Measurements from ENCODE around the gene TLCD3A. TPM values are rescaled to one million over a fixed set of nuclear protein-coding genes. Genes with fewer than 3 reads are reported as not detected.

The TLCD3A gene
- total RNA-seq, 2 donors from 2014 or later, result 0.85 to 1.8 TPM

DNA sequence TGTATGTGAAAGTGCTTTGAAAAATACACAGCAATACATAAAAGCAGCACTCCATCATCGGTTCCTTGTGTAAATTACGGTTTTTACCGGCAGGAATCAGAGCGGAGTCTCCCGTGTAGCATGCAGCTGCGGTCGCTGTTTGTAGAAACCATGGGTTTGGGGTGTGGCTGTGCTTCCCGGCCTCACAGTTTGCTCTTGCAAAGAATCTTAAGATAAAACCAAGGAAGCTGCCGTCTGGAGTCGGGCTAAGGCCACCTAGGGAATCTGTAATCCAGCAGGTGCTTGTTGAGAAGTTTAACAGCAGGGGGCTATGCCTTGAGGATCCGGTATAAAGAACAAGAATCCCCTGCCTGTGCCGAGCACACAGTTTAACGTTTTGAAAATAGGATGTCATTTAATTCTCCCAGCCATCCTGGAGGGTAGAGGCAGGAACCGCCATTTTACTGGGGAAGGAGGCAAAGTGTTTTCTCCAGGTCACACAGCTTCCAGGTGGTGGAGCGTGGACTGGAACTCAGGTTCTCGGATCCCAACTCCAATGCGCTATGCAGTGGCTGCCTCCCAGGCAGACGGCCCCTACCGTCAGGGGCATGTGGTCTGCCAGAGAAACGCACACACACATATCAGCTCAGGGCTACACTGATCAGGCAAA is 6.0 kb upstream of the TLCD3A start:
- H3K9me3 ChIP-seq (ENCODE audit: control insufficient read depth, low read length, poor library complexity, severe bottlenecking), result no peaks in the 10 kb centered on the region
- Mint-ChIP-seq H3K27ac (no peak overlapping the region), H3K4me1 (no peaks in the 10 kb centered on the region), H3K27me3 (peaks cover 4% of the 10 kb centered on the region), H3K36me3 (ENCODE audit: low read depth) (no peaks in the 10 kb centered on the region), H3K4me3 (no peak overlapping the region)
- ATAC-seq, result no peak
- no peak for DNase-seq

DNA sequence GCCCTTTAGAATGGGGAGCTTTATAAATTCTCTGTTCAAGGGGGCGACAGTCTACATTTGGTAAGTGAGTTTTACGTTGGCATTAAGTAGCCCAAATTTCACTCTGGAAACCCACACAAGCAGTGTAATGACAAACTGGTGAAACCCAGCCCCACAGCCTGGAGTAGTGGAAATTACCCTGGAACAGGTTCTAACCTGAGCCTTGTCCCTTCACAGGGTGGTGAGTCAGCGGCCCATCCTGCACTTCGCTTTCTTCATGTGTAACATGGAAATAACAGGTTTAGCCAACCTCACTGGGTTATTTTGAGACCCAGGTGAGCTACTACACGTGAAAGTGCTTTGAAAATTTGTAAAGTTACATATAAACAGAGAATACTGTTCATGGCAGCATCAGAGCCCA is 3.5 kb upstream of the TLCD3A start:
- Mint-ChIP-seq H3K36me3 (ENCODE audit: low read depth) (no peaks in the 10 kb centered on the region), H3K27me3 (peaks cover 4% of the 10 kb centered on the region), H3K4me1 (no peaks in the 10 kb centered on the region), H3K27ac (no peak overlapping the region), H3K4me3 (no peak overlapping the region)
- H3K9me3 ChIP-seq (ENCODE audit: control insufficient read depth, low read length, poor library complexity, severe bottlenecking), result no peaks in the 10 kb centered on the region
- no peak for DNase-seq
- ATAC-seq, result no peak

DNA sequence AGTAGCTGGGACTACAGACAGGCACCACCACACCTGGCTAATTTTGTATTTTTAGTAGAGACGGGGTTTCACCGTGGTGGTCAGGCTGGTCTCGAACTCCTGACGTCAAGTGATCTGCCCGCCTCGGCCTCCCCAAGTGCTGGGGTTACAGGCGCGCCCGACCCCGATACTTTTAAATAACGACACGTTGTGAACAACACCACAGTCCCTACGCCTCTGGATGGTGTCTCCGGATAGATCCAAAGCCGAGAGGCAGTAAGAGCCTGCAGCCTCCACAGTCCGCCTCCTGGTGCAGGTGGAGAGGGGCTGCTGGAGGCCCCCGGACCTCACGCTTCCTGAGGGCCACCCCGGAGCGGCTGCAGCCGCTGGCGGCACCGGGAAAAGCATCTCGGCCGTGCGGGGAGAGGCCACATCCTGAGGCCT is 741 bp upstream of the TLCD3A start:
- Mint-ChIP-seq H3K27ac (no peak overlapping the region), H3K36me3 (ENCODE audit: low read depth) (no peaks in the 10 kb centered on the region), H3K4me1 (no peaks in the 10 kb centered on the region), H3K4me3 (peak overlapping the region; percentile 58), H3K27me3 (peaks cover 4% of the 10 kb centered on the region)
- no peak for DNase-seq
- ATAC-seq, result peak; percentile 18
- H3K9me3 ChIP-seq (ENCODE audit: control insufficient read depth, low read length, poor library complexity, severe bottlenecking), result no peaks in the 10 kb centered on the region

DNA sequence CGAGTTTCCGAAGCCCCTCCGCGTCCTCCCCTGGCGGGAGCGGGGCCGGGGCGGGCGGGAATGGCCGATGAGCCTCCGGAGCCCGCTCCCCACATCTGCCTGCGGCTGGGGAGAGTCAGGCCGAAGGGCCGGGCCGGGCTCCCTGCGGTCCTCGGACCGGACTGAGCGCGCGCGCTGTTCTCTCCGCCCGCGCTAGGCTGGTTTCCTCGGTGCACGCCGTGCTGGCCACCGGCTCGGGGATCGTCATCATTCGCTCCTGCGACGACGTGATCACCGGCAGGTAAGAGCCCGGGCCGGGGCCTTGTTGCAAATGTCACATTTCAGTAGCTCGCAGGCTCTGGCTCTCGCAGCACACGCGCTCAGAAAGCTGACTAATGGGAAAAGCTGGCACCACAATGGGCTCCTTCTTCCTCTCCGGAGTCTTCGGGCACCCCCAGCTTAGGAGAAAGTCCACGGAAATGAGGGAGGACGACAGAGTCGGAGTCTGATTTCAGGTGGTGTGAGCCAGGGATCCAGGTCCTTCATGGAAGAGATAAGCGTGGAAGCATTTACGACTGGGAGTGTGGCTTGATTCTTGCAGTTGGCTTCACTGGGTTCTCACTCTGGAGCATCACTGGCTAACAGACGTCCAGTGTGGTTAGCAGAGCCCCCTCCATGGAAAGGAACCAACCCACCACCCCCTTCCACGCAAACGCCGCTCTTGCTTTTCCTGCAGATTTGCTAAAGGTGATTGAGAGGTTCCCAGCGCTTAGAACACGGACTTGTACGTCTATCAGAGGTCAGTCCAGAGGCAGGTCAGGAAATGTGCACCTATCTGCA is 715 bp downstream of the TLCD3A start:
- Mint-ChIP-seq H3K36me3 (ENCODE audit: low read depth) (no peaks in the 10 kb centered on the region), H3K4me3 (peak overlapping the region; percentile 87), H3K27me3 (no peaks in the 10 kb centered on the region), H3K4me1 (no peaks in the 10 kb centered on the region), H3K27ac (no peak overlapping the region)
- H3K9me3 ChIP-seq (ENCODE audit: control insufficient read depth, low read length, poor library complexity, severe bottlenecking), result no peaks in the 10 kb centered on the region
- ATAC-seq (peak; percentile 58), DNase-seq (no peak)

DNA sequence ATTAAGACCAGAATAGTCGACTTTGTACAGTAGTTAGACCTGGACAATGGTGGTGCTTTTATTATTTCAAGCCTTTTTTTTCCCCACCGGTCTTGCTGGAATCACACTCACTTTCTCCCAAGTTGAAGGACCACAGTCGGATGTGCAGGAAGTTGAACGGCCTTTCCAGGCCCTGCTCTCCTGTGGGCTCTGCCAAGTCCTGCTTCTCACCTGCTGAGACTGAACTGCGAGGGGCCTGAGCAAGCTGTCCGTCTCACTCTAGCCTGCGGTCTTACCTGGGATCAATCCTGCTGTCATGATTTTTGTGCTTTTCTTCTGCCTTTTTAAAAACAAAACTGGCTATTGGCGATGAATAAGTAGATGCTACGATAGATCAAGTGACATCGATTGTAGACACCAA is 1.3 kb downstream of the TLCD3A start:
- Mint-ChIP-seq H3K27me3 (no peaks in the 10 kb centered on the region), H3K36me3 (ENCODE audit: low read depth) (no peaks in the 10 kb centered on the region), H3K4me3 (peak overlapping the region; percentile 87), H3K27ac (no peak overlapping the region), H3K4me1 (no peaks in the 10 kb centered on the region)
- ATAC-seq, result no peak
- no peaks in the 10 kb centered on the region for H3K9me3 ChIP-seq (ENCODE audit: control insufficient read depth, low read length, poor library complexity, severe bottlenecking)
- no peak for DNase-seq

DNA sequence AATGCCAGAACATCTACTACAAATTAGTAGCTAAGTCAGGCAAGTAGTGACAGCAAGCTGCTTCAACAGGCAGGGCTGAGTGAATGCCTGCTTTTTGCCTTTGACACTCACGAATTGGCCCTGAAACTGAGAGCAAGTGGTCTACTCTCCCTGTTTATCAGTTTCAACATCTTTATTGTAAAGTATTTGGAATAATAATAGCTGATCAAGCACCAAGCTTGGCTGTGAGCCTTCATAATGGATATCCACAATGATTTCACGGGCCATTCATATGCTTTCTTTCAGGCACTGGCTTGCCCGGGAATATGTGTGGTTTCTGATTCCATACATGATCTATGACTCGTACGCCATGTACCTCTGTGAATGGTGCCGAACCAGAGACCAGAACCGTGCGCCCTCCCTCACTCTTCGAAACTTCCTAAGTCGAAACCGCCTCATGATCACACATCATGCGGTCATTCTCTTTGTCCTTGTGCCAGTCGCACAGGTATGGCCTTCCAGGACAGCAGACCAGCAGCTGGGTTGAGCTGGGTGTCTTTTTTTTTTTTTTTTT is 5.2 kb downstream of the TLCD3A start:
- no peaks in the 10 kb centered on the region for H3K9me3 ChIP-seq (ENCODE audit: control insufficient read depth, low read length, poor library complexity, severe bottlenecking)
- Mint-ChIP-seq H3K4me3 (no peak overlapping the region), H3K27me3 (no peaks in the 10 kb centered on the region), H3K27ac (no peak overlapping the region), H3K36me3 (ENCODE audit: low read depth) (no peaks in the 10 kb centered on the region), H3K4me1 (peaks cover 8% of the 10 kb centered on the region)
- ATAC-seq (no peak), DNase-seq (no peak)

DNA sequence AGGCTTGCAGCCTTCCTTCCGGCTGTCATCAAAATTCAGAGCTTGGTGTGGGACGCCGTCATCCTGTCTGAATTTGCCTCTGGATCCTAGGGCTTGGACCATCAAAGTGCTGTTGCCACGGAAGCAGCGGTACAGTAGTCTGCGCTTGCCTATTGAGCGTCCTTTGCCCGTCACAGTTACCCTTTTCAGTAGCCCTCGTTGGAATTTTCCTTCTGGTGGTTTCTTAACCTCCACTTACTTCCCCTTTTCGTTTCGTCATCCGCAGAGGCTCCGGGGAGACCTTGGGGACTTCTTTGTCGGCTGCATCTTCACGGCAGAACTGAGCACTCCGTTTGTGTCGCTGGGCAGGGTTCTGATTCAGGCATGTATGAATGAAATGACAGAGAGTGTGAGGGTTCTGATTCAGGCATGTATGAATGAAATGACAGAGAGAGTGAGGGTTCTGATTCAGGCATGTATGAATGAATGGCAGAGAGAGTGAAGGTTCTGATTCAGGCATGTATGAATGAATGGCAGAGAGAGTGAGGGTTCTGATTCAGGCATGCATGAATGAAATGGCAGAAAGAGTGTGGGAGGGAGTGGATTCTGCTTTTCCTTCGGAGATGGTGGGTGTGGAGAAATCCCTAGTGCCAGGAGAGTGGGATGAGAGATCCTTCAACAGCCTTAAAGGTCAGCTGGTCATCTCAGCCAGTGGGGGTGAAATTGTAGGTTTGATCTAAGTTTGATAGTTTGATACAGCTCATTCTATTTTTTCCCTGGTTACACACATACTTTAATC is 8.0 kb downstream of the TLCD3A start:
- DNase-seq, result no peak
- H3K27ac Mint-ChIP-seq, result peak overlapping the region; percentile 90
- H3K4me1 Mint-ChIP-seq, result peaks cover 8% of the 10 kb centered on the region
- H3K36me3 Mint-ChIP-seq (ENCODE audit: low read depth), result no peaks in the 10 kb centered on the region
- peak overlapping the region; percentile 33 for H3K4me3 Mint-ChIP-seq
- ATAC-seq, result peak; percentile 83
- H3K27me3 Mint-ChIP-seq, result no peaks in the 10 kb centered on the region
- no peaks in the 10 kb centered on the region for H3K9me3 ChIP-seq (ENCODE audit: control insufficient read depth, low read length, poor library complexity, severe bottlenecking)

DNA sequence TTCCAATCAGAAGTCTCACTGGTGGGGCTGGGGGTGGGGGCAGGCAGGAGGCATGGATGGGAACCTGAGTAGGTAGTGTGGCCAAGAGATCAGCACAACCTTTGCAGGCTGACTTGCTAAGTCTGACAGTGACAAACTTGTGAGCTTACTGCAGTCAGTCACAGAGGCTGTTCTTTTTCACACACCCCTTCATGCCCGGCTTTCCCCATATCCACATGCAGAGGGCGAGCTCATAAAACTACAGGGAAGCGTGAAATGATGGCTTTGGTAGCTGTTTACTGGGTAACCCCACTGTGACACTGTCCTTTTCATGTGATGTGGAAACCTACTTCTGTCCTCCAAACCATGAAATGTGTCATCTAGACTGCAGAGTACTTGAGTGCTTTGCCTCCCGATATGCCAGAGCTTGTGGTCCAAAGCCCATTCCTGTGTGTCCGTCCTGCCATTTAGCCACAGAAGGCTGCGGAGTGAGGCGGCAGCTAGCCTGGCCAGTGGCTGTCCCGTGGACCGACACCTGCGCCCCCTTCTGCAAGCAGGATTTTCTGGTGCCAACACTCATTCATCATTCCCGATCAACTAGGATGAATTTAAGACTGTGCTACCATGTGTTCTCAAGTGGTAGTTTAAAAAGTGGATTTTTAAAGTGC is 9.9 kb downstream of the TLCD3A start:
- DNase-seq (no peak), ATAC-seq (no peak)
- no peaks in the 10 kb centered on the region for H3K36me3 Mint-ChIP-seq (ENCODE audit: low read depth)
- no peak overlapping the region for H3K27ac Mint-ChIP-seq
- no peak overlapping the region for H3K4me3 Mint-ChIP-seq
- H3K9me3 ChIP-seq (ENCODE audit: control insufficient read depth, low read length, poor library complexity, severe bottlenecking), result no peaks in the 10 kb centered on the region
- no peaks in the 10 kb centered on the region for H3K27me3 Mint-ChIP-seq
- H3K4me1 Mint-ChIP-seq, result peaks cover 8% of the 10 kb centered on the region

DNA sequence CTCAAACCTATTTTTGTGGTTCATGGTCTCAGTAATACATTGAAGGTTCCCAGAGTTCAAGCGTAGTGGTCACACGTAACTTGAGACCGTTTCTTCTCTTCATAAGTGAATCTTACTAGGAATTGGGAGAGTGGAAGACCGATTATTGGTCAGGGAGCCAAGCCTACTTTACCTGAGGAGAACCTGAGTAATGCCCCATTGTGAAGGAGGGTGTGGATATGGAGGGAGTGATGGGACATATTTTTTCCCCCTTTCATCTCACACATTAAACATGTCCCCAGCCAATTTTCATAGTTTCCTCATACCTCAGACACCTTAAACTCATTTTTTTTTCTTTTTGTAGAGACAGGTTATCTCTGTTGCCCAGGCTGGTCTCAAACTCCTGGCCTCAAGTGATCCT is 10.7 kb downstream of the TLCD3A start:
- Mint-ChIP-seq H3K27me3 (no peaks in the 10 kb centered on the region), H3K27ac (no peak overlapping the region), H3K4me1 (peaks cover 11% of the 10 kb centered on the region), H3K36me3 (ENCODE audit: low read depth) (peaks cover 2% of the 10 kb centered on the region), H3K4me3 (no peak overlapping the region)
- no peaks in the 10 kb centered on the region for H3K9me3 ChIP-seq (ENCODE audit: control insufficient read depth, low read length, poor library complexity, severe bottlenecking)
- ATAC-seq (no peak), DNase-seq (no peak)

DNA sequence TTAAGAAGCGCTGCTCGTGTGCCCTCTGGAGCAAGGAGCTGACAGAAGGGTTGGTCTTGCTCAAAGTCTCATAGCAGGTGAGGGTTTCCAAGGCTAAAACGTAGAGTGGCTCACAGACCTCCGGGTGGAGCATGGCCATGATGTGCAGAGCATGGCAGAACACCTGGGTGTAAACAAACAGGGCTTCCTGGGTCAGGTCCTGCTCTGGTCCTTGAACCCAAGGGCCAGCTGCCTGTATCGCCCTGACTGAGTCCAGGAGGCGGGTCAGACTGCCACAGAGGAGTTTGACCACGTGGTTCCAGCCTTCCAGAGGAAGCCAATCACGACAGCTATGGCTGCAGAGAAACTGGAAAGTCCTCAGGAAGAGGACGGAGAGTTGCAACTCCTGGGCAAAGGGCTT is 12.5 kb downstream of the TLCD3A start:
- ATAC-seq (no peak), DNase-seq (no peak)
- Mint-ChIP-seq H3K4me1 (peaks cover 21% of the 10 kb centered on the region), H3K27ac (no peak overlapping the region), H3K27me3 (no peaks in the 10 kb centered on the region), H3K4me3 (no peak overlapping the region), H3K36me3 (ENCODE audit: low read depth) (peaks cover 5% of the 10 kb centered on the region)
- H3K9me3 ChIP-seq (ENCODE audit: control insufficient read depth, low read length, poor library complexity, severe bottlenecking), result no peaks in the 10 kb centered on the region

DNA sequence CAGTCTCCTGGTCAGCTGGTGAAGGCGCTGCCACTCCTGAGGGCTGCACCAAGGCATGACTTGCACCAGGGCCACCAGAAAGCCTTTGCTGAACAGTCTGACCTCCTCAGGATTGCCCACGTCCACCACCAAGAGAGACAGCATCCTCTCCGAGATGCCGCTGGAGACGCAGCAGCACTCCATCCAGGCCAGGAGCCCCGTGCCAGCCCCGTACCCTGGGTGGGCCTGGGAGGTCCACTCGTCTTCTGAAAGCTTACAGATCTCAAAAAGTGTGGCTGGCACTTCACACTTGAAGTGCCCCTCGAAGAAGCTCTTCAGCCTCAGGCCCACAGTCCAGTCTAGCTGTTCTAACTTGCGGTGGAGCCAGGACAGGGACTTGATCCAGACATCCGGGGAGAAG is 13.0 kb downstream of the TLCD3A start:
- Mint-ChIP-seq H3K36me3 (ENCODE audit: low read depth) (peaks cover 5% of the 10 kb centered on the region), H3K27me3 (no peaks in the 10 kb centered on the region), H3K27ac (no peak overlapping the region), H3K4me3 (no peak overlapping the region), H3K4me1 (peaks cover 23% of the 10 kb centered on the region)
- DNase-seq, result no peak
- no peak for ATAC-seq
- H3K9me3 ChIP-seq (ENCODE audit: control insufficient read depth, low read length, poor library complexity, severe bottlenecking), result no peaks in the 10 kb centered on the region

DNA sequence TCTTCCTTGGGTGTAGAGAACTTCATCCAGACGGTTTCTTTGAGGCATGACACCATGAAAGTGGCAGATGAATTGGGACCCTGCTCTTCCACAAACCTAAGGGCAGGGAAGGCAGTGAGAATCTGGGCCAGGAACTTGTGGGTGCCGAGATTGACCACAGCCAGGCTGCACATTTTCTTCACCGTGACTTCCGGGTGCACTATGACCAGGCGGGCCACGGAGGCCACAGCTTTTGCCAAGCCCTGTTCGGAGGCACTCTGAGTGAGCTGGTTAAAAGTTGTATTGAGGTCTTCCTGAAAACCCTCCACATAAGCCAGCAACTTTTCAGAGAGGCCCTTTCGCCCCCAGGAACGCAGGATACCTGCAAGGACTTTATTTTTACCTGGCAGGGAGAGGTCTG is 13.8 kb downstream of the TLCD3A start:
- ATAC-seq (no peak), DNase-seq (no peak)
- no peaks in the 10 kb centered on the region for H3K9me3 ChIP-seq (ENCODE audit: control insufficient read depth, low read length, poor library complexity, severe bottlenecking)
- Mint-ChIP-seq H3K4me3 (no peak overlapping the region), H3K36me3 (ENCODE audit: low read depth) (peaks cover 5% of the 10 kb centered on the region), H3K27me3 (no peaks in the 10 kb centered on the region), H3K27ac (no peak overlapping the region), H3K4me1 (peaks cover 27% of the 10 kb centered on the region)
